GM21447 (cell line): Measurements from ENCODE around the gene ULK3.

ENCODE experiments used
- ATAC-seq: cut with Tn5 transposase; IDR thresholded peaks from one replicate; pipeline ENCODE4 v1.9.1; 2021; ENCODE audit not compliant: unreplicated experiment

The ULK3 gene

DNA sequence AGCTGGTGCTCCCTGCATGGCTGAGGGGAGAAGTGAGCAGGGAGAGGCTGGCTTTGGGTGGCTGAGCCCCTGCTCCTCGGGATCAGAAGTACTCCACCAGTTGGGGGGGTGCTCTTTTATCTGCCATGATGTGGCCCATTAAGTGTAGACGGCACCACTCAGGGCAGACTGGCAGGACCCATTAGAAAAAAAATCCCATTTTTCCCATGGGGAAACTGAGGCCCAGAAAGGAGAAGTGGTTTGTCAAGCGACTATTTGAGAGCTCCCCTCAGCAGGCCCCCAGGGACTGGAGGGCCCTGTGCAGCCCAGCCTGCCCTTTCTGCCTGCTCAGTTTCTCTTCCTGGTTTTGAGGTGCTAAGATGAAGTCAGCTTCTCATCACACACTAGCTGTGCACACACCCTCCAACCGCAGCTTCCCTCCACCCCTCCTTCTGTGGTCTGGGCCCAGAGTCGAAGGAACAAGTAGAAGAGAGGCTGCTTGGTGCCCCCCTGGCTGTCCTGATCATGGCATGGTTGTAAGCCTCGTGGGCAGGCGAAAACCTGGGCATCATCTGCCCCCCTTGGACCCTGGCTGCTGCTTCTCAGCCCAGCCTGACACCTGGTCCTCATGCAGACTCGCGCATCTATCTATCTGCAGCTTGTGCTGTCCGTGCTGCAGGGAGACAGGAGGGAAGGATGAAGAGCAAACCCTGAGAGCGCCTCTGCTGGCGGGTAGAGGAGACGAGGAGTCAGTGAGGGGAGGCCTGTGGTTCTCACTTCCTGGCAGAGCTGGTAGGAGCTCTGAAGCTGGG, 55.5 kb downstream of the ULK3 start:
- peak; percentile 44 for ATAC-seq

DNA sequence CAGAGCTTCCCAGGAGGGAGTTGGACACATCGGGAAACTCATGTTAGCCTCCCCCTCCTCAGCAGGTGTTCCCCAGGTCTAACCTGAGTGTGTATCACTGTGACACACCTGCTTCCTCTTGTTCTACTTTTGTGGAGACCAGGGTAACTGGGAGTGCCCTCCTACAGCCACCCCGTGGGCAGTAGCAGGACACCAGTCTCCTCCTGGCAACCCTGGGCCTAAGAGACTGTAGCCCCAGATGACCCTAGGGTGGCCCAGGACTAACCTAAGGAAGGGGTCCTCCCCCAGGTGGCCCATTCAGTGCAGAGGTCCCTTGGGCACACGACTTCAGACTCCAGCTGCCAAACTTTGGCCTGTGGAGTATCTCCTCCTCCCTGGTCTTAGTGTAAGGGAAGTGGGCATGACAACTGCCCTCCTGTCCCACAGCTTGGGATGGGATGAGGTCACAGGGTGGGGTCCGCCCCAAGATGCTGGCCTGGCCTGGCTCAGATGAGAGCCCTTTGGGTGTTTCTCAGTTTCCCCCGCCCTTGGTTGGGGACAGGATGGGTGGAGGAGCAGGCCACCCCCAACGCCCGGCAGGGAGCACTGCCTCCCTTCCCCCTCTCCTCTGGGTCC, 56.3 kb downstream of the ULK3 start:
- ATAC-seq, result no peak
